ENCODE results near the gene UBR7. TPM values are rescaled to one million over a fixed set of nuclear protein-coding genes. Genes with fewer than 3 reads are reported as not detected.

The UBR7 gene
- total RNA-seq, 4 donors from 2014 or later = 13.2 to 29.6 (median 19.9) TPM

GRCh38 chr14:93274055-93274806 lies 67.2 kb downstream of the UBR7 start:
- peaks cover 0 to 28% (median 0%) of the 10 kb centered on the region in 3 donors for H3K36me3 ChIP-seq
- H3K4me1 ChIP-seq = peaks cover 0 to 13% (median 0%) of the 10 kb centered on the region in 3 donors
- H3K27ac ChIP-seq = no peak overlapping the region
- H3K4me3 ChIP-seq = no peak overlapping the region
- no peaks in the 10 kb centered on the region for H3K27me3 ChIP-seq
- intact Hi-C loops (cut with DNase I) = no loop called here
- TF ChIP-seq POLR2A (IDR thresholded peaks at IDR 0.05) = no peak
- TF ChIP-seq, protein P1, sequence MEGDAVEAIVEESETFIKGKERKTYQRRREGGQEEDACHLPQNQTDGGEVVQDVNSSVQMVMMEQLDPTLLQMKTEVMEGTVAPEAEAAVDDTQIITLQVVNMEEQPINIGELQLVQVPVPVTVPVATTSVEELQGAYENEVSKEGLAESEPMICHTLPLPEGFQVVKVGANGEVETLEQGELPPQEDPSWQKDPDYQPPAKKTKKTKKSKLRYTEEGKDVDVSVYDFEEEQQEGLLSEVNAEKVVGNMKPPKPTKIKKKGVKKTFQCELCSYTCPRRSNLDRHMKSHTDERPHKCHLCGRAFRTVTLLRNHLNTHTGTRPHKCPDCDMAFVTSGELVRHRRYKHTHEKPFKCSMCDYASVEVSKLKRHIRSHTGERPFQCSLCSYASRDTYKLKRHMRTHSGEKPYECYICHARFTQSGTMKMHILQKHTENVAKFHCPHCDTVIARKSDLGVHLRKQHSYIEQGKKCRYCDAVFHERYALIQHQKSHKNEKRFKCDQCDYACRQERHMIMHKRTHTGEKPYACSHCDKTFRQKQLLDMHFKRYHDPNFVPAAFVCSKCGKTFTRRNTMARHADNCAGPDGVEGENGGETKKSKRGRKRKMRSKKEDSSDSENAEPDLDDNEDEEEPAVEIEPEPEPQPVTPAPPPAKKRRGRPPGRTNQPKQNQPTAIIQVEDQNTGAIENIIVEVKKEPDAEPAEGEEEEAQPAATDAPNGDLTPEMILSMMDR (IDR thresholded peaks at IDR 0.05) = no peak
- WGBS, 2 donors = 89 to 100% methylated on average over 3 of the region's 3 CpGs
- H3K9me3 ChIP-seq = no peaks in the 10 kb centered on the region
- no peak for DNase-seq

DNA sequence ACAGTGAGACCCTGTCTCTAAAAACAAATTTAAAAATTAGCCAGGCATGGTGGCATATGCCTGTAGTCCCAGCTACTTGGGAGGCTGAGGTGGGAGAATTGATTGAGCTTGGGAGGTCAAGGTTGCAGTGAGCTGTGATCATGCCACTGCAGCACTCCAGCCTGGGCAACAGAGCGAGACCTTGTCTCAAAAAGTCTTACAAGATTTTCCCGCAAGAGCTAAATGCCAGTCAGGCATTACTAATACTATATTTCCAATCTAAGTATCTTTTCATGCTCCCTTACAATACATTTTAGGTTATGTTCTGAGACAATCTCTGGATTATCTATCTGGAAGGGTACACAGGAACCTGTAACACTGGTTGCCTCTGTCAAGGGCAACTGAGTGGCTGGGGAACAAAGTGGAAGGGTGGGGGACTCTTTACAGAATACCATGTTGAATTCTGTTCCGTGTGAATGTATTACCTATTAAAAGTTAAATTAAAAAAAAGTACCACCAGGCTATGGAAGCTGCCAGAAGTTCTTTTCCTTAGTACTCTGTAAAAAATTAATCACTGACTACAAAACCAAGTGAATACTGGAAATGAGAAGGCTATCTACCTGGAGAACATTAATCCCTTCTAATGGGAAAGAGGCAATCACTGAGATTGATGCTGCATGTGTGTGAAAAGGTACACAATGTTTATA lies 69.1 kb downstream of the UBR7 start:
- intact Hi-C loops (cut with DNase I) = no loop called here
- Histone ChIP-seq H3K9me3 (no peaks in the 10 kb centered on the region), H3K27ac (no peak overlapping the region), H3K4me3 (no peak overlapping the region), H3K27me3 (no peaks in the 10 kb centered on the region), H3K36me3 (peaks cover 0 to 25% (median 0%) of the 10 kb centered on the region in 3 donors), H3K4me1 (no peaks in the 10 kb centered on the region)
- DNase-seq = no peak
- WGBS, 2 donors = 85 to 92% methylated on average over 2 to 3 of the region's 3 CpGs
- TF ChIP-seq, protein P1 (IDR thresholded peaks at IDR 0.05) = no peak
- TF ChIP-seq POLR2A (IDR thresholded peaks at IDR 0.05) = no peak

Other genes with a start within 250 kb of the UBR7 start
- gene ITPK1, start 91.3 kb upstream of the UBR7 start, total RNA-seq = 10 to 100 TPM; 14.2 to 34.5 (median 25.8) TPM
- 10 to 100 TPM in 2 of 4 donors, 1 to 10 TPM in 2; 4.9 to 28.8 (median 11.5) TPM for gene MOAP1, start 22.4 kb upstream of the UBR7 start, total RNA-seq
- 1 to 10 TPM; 1.4 to 6.5 (median 4.7) TPM for gene LYSET, start 21.9 kb upstream of the UBR7 start, total RNA-seq
- gene GON7, start 191 bp upstream of the UBR7 start, total RNA-seq = 10 to 100 TPM in 3 of 4 donors, 1 to 10 TPM in 1; 9.2 to 15.2 (median 10.2) TPM
- 10 to 100 TPM; 17.9 to 30.5 (median 20.9) TPM for gene BTBD7, start 125.8 kb downstream of the UBR7 start, total RNA-seq
- gene COX8C, start 139.9 kb downstream of the UBR7 start, total RNA-seq = not detected
- under 1 TPM in 1 of 4 donors, not detected in 3; under 0.01 TPM for gene UNC79, start 223.7 kb downstream of the UBR7 start, total RNA-seq

Data from esophagus squamous epithelium (tissue), 5 donors.